Neural progenitor cell (in vitro differentiated cells): ENCODE data around the gene USP2.

Experiments
- EZH2 ChIP-seq: fragments of 200-600 bp; sonication (generic); IDR thresholded peaks from 2 replicates; pipeline ENCODE4 v1.6.1; 2017; ENCODE audit warnings: antibody characterized with exemption, mild to moderate bottlenecking, moderate library complexity
- EZH2phosphoT487 ChIP-seq: fragments of 200-600 bp; sonication (generic); IDR thresholded peaks from 2 replicates; pipeline ENCODE4 v1.6.1; 2017; ENCODE audit warnings: antibody characterized with exemption

- TF ChIP-seq EZH2 (no peak), EZH2phosphoT487 (no peak)
These were observed 35.4 kb upstream of the USP2 start for GRCh38 chr11:119416606-119417580.
